K562 (cell line): ENCODE data around the gene SDCCAG8. TPM values are rescaled to one million over a fixed set of nuclear protein-coding genes. Genes with fewer than 3 reads are reported as not detected.

Source experiments
- LEF1 ChIP-seq: fragments of 450-650 bp; IDR thresholded peaks from 2 replicates; pipeline ENCODE4 v1.6.1; 2016; ENCODE audit warnings: mild to moderate bottlenecking
- MCM2 ChIP-seq: fragments of 450-650 bp; IDR thresholded peaks from 2 replicates; pipeline ENCODE4 v1.6.1; 2017; ENCODE audit warnings: low read depth, mild to moderate bottlenecking
- MCM3 ChIP-seq: fragments of 450-650 bp; IDR thresholded peaks from 2 replicates; pipeline ENCODE4 v1.6.1; 2016
- NCOA2 ChIP-seq, 2 experiments: fragments of 450-650 bp; IDR thresholded peaks; 2 replicates each; pipeline ENCODE4 v1.6.1; 2018; ENCODE audit warnings: mild to moderate bottlenecking in 2 of 2, moderate library complexity in 1 of 2; ENCODE audit not compliant: partially characterized antibody in 2 of 2
- RFX1 ChIP-seq: fragments of 450-650 bp; IDR thresholded peaks from 2 replicates; pipeline ENCODE4 v1.6.1; 2016; ENCODE audit warnings: mild to moderate bottlenecking, moderate library complexity
- ZBTB49 ChIP-seq: sonication (generic); formaldehyde crosslinking; IDR thresholded peaks from 2 replicates; pipeline ENCODE4 v1.8.0; 2022; ENCODE audit warnings: missing genetic modification reagents, mild to moderate bottlenecking, borderline replicate concordance
- ZNF23 ChIP-seq: fragments of 250-450 bp; sonication (Bioruptor Pico); IDR thresholded peaks from 2 replicates; pipeline ENCODE4 v1.4.0; 2020; ENCODE audit warnings: mild to moderate bottlenecking
- ZNF274 ChIP-seq: IDR thresholded peaks from 2 replicates; pipeline ENCODE4 v1.6.1; 2011; ENCODE audit warnings: low read depth, mild to moderate bottlenecking, low read length, moderate library complexity, borderline replicate concordance
- ZNF280B ChIP-seq: fragments of 250-450 bp; sonication (Bioruptor Pico); IDR thresholded peaks from 2 replicates; pipeline ENCODE4 v1.5.1; 2021; ENCODE audit warnings: mild to moderate bottlenecking
- polyA plus RNA-seq, 8 experiments: library from polyadenylated mRNA; depleted of rRNA in 4 of 8; stranded (reverse) in 5 of 8; unstranded in 3 of 8; fragments of >200 nt; fragmentation: Nextera tagmentation in 2 of 8; fragmentation: Illumina TruSeq in 1 of 8; extraction: Ambion mirVana in 2 of 8; extraction: Trizol in 1 of 8; gene quantifications; 2 replicates each; pipeline versions ENCODE4 v1.2.1 to v1.2.3, GENCODE V29; 2011 to 2014; ENCODE audit warnings: inconsistent platforms in 1 of 8, missing spikeins in 1 of 8
- total RNA-seq, 7 experiments: library from RNA; depleted of rRNA in 6 of 7; stranded (reverse); fragments of >200 nt in 6 of 7; fragmentation: Illumina TruSeq in 2 of 7; extraction: Trizol in 2 of 7; gene quantifications; 2 replicates each; pipeline versions ENCODE4 v1.2.1 to v1.2.3, GENCODE V29; 2011 to 2021; ENCODE audit warnings: low replicate concordance in 1 of 7

Gene SDCCAG8
- total and polyA plus RNA-seq, 9 of the 15 experiments (the other 6 are each of a cell fraction or from before 2014, with no cell fraction given) = 17.9 to 36.7 (median 25.4) TPM

DNA sequence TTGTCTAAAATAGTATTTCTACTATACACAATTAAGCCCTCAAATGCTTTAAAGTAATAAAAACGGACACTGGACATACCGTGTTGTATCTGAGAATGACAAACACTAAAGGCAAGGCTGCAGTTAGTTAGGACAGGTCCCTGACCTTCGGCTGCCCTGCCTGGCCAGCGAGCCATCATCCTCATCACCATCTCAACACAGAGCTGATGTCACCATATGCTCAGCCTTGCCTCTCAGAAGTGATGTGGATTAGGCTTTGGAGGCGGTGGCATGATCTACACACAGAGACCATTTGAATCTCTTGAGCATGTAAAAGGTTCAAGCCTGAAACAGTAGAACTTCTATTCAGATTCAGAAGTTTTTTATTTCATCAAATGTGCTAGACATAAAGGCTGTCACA lies 244.7 kb downstream of the SDCCAG8 start (continued):
- TF ChIP-seq ZNF23 (CRISPR knock-in tag) (no peak), ZNF280B (no peak), NCOA2 (IDR thresholded peaks at IDR 0.05; ENCODE audit: partially characterized antibody in 2 of 2) (no peak), ZBTB49 (CRISPR knock-in tag) (no peak), MCM2 (no peak), MCM3 (no peak), LEF1 (no peak), ZNF274 (no peak), RFX1 (no peak)
